GM13977 (cell line): ENCODE data around the gene TMEM132C.
"Not testable (repeated sequence)": the region's sequence is repeated elsewhere in the genome, so short reads cannot be mapped to it uniquely, and the experiment has no call there.

ENCODE experiments used
- DNase-seq: peaks from one replicate; pipeline ENCODE4 v3.0.0; 2012; ENCODE audit warnings: low spot score
- in situ Hi-C: fragments of 300-500 bp; cut with MboI; formaldehyde crosslinking; loops from one replicate; pipeline ENCODE4 v1.12.0; 2022; ENCODE audit warnings: low sequenced_read_pairs, low pct_unique_long_range_greater_than_20kb, mixed read lengths, inconsistent platforms; ENCODE audit not compliant: unreplicated experiment
- TF ChIP-seq, protein P1 (sequence below): IDR thresholded peaks from 2 replicates; pipeline ENCODE4 v1.5.1; 2012; ENCODE audit warnings: mild to moderate bottlenecking, control low read depth; ENCODE audit not compliant: insufficient read depth; ENCODE audit errors: extremely low read depth, missing control alignments

Gene TMEM132C

DNA sequence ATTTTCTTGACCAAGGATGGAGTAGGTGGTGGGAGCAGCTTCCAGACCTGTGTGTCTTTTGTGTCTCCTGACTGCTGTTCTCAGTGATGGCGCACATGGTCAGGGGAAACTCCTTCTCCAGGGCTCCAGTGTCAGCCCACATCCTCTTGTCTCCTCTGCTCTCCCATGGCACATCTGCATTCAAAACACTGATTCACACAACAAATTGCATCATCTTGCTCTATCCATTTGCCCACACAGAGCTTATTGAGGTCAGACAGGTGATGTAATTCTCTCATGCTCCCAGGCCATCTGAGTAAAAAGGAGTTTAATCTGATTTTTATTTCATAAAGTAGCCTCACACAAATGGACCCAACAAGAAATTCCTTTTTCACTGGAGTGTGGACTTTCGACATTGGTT is 21.8 kb upstream of the TMEM132C start:
- no peak for DNase-seq
- TF ChIP-seq, protein P1, sequence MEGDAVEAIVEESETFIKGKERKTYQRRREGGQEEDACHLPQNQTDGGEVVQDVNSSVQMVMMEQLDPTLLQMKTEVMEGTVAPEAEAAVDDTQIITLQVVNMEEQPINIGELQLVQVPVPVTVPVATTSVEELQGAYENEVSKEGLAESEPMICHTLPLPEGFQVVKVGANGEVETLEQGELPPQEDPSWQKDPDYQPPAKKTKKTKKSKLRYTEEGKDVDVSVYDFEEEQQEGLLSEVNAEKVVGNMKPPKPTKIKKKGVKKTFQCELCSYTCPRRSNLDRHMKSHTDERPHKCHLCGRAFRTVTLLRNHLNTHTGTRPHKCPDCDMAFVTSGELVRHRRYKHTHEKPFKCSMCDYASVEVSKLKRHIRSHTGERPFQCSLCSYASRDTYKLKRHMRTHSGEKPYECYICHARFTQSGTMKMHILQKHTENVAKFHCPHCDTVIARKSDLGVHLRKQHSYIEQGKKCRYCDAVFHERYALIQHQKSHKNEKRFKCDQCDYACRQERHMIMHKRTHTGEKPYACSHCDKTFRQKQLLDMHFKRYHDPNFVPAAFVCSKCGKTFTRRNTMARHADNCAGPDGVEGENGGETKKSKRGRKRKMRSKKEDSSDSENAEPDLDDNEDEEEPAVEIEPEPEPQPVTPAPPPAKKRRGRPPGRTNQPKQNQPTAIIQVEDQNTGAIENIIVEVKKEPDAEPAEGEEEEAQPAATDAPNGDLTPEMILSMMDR, result no peak
- in situ Hi-C loops, result no loop called here

DNA sequence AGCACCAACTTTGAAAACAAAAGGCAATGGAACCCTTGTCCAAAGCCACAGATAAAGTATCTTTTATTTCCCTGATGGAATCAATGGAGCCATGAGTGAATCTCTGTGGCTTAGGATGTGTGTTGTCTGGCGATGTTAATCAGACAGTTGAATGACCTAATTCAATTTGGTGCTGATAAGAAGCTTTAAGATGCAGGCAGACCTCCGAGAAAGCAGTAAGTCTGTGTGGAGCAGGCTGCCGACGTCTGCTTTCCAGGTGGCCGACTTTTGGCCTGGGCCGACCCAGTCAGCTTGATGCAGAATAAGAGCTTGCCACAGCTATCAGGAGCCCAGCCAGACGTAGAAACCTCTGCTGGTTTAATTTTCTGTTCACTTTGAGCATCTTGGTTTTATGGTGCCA is 21.1 kb upstream of the TMEM132C start:
- no peak for DNase-seq
- in situ Hi-C loops, result no loop called here
- TF ChIP-seq, protein P1, result no peak

DNA sequence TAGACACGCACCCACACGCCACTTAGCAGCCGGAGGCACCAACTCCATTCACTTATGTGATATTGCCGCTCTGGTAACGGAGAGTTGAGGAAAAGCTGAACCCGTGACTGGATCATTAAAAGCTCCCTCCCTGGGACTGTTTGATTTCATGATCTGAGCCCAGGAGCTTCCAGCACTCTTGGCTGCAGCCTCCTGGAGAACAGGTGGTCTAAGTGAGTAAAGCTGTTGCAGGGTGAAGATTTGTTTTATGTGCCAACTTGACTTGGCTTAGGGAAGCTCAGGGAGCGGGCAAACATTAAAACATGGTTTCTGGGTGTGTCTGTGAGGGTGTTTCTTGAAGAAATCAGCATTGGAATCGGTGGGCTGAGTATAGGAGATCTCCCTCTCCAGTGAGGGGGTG is 16.9 kb upstream of the TMEM132C start:
- in situ Hi-C loops, result loop anchor here (25.0 kb wide), 1 partner anchor 1662 kb away; the partner anchor contains the start of gene TMEM132D

DNA sequence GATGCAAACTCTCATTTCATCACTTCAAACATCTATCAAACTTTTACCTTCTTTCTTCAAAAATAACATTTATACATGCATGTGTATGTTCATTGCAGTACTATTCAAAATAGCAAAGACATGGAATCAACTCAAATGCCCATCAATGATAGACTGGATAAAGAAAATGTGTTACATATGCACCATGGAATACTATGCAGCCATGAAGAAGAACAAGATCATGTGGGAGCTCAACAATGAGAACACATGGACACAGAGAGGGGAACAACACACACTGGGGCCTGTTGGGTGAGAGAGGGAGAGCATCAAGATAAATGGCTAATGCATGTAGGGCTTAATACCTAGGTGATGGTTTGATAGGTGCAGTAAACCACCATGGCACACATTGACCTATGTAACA is 13.1 kb upstream of the TMEM132C start:
- DNase-seq, result not testable (repeated sequence)
- in situ Hi-C loops, result loop anchor here (25.0 kb wide), 1 partner anchor 1658 kb away; the partner anchor contains the start of gene TMEM132D

More for the DNA sequence above, 16.9 kb upstream of the TMEM132C start:
- no peak for DNase-seq
- TF ChIP-seq, protein P1, result no peak

DNA sequence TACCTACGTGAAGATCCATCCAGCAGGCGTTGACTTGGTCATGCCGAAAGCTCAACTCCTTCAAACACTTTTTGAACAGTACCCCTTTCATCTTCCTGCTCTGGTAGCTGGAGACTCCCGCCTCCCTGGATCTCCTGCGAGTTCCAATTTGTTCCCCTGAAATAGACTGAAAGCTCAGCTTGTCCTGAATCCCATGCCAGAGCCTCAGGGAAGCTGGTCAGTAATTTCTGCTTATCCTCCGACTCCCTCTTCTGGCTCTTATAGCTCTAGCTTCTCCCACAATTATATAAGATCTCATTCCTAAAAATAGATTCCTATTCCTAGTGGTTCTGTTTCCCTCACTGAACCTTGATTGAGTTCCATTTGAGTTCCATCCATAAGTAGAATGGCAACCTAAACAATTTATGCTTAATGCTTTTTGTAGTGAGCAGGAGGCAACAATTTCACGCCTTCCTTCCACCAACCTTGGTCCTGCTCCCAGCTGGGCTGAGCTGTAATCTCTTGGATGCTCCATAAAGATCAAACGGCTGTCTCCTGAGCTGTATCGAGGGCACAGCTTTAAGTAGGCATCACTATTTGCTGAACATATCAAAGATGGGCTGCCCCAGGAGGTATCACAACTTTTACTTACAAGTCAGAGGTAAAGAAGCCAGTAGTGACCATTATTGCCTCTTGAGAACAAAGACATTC is 8.0 kb upstream of the TMEM132C start:
- in situ Hi-C loops, result loop anchor here (25.0 kb wide), 1 partner anchor 1653 kb away; the partner anchor contains the start of gene TMEM132D
- no peak for DNase-seq
- TF ChIP-seq, protein P1, result no peak

DNA sequence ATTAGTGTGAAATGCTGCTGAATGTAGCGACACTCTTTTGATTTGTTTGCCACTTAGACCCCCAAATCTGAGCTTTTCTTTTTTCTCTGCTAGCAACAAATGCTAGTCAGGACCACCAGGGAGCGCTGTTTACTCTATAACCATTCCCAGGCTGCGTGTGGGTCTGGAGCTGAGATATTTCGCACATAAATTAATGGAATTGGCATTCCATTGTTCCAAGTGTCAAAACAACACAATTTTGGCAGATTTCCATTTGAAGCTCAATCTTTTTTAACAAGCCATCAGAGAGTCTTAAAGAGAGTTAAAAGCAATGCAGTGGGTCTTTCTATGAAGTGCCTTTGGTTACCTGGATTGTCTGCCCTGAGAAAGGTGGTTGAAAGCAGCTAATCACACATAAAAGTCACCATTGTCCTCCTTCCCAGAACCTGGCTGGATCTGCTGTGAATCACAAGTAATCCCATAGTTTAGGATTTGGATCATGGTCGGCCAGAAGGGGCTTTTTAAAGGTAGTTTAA is 7.4 kb upstream of the TMEM132C start:
- no peak for DNase-seq
- TF ChIP-seq, protein P1, result peak; percentile 67
- in situ Hi-C loops, result loop anchor here (25.0 kb wide), 1 partner anchor 1653 kb away; the partner anchor contains the start of gene TMEM132D

DNA sequence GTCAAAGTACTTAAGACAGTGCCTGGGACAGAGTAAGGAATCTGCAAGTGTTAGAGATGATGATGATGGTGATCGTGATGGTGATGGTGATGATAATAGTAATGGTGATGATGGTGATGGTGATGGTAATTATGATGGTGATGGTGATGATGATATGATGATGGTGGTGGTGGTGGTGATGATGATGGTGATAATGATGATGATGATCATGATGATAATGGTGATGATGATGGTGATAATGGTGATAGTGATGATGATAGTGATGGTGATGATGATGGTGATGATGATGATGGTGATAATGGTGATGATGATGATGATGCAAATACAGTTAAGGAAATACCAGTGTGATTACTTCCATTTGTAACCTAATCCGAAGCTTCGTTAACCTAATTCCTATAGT is 5.2 kb upstream of the TMEM132C start:
- in situ Hi-C loops, result loop anchor here (25.0 kb wide), 1 partner anchor 1651 kb away; the partner anchor contains the start of gene TMEM132D

More for the DNA sequence above, 5.2 kb upstream of the TMEM132C start:
- TF ChIP-seq, protein P1, result no peak
- no peak for DNase-seq
